ENCODE measurements around the gene GRID1.

DNA sequence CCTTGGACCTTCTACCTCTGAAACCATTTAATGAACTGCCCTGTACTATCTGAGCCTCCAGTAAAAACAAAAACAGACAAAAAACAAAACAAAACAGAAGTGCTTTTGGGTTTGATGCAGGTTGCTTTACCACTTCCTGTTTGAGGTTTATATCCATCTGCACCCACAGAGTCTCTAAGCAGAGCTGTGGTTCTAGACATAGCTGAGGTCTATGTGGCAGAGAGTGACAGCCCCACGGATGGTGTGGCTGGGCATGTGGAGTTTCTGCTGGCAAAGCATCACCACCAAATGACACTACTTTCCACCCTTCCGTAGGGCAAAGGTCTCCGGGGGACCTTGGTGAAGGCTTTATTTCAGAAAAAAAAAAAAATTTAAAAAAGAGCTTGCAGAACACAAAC lies 754.2 kb downstream of the GRID1 start:
- TF ChIP-seq, protein P1, sequence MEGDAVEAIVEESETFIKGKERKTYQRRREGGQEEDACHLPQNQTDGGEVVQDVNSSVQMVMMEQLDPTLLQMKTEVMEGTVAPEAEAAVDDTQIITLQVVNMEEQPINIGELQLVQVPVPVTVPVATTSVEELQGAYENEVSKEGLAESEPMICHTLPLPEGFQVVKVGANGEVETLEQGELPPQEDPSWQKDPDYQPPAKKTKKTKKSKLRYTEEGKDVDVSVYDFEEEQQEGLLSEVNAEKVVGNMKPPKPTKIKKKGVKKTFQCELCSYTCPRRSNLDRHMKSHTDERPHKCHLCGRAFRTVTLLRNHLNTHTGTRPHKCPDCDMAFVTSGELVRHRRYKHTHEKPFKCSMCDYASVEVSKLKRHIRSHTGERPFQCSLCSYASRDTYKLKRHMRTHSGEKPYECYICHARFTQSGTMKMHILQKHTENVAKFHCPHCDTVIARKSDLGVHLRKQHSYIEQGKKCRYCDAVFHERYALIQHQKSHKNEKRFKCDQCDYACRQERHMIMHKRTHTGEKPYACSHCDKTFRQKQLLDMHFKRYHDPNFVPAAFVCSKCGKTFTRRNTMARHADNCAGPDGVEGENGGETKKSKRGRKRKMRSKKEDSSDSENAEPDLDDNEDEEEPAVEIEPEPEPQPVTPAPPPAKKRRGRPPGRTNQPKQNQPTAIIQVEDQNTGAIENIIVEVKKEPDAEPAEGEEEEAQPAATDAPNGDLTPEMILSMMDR (IDR thresholded peaks at IDR 0.05): no peak
- no peak for TF ChIP-seq POLR2A (IDR thresholded peaks at IDR 0.05)
